Fibroblast of upper back skin (primary cell): Measurements from ENCODE around the gene ACTR3.

Source experiments
- DNase-seq: peaks from one replicate; pipeline ENCODE4 v3.0.0-alpha.2; 2013

ACTR3 gene

DNA sequence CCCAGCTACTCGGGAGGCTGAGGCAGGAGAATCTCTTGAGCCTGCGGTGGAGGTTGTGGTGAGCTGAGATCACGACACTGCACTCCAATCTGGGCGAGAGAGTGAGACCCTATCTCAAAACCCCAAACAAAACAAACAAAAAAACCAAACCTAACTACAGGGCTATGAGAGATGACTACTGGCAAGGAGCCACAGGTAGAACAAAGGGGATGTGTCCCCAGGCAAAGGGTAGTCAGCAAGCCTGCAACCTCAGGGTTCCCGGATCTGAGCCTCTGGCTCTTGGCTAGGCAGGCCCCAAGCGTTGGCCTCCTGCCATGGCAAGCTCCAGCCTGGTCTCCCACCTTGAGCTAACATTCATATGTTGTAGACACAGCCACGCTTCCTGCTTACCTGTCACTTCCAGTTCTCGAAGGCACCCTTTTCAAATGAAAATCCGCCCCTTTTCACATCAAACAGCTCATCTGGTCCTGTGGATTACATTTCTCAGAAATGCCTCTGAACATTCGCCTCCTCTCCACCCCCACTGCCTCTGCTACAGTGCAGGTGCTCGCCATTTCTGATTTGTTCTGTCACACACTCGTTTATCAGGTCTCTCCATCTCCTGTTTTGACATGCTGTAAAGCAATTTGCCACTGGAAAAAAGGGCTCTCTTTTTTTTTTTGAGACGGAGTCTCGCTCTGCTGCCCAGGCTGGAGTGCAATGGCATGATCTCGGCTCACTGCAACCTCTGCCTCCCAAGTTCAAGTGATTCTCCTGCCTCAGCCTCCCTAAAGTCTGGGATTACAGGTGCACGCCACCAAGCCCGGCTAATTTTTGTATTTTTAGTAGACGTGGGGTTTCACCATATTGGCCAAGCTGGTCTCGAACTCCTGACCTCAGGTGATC, 13.1 kb upstream of the ACTR3 start:
- DNase-seq: no peak

DNA sequence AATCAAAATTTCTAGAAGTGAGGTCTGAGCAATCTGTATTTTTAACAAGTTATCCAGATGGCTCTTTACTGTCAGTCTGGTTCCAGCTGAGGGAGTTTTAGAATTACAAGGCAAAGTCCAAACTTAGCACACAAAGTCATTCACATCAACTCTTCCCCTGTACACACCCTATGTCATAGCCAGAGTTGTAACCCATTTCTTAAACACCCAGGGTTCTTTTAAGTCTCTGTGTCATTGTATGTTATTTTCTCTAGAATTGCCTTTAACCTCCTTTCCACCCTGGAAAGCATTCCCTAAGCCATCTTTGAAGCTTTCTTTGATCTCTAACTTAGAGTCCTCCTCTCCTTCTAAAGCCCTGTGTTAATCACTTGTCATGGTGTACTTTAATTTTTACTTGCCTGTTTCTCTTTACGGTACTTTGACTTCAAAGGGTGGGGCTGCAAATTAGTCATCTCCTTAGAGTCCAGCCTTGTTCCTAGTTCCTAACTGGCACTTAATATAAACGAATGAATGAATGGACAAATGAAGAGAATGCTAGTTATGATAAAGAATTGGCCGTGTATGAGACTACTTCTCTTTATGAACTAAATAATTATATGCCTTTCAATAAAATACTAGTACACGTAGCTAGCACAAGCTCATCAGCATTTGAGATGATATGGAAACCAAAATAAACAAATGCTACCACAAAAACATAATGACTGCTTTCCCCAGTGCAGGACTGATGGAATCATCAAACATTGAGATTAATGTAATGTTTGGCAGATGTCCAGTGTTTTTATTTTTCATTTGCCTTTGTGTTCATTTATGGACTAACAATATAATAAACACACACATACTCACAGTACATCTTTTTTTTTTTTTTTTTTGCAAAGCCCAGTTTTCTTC, 11.9 kb upstream of the ACTR3 start:
- DNase-seq: no peak

DNA sequence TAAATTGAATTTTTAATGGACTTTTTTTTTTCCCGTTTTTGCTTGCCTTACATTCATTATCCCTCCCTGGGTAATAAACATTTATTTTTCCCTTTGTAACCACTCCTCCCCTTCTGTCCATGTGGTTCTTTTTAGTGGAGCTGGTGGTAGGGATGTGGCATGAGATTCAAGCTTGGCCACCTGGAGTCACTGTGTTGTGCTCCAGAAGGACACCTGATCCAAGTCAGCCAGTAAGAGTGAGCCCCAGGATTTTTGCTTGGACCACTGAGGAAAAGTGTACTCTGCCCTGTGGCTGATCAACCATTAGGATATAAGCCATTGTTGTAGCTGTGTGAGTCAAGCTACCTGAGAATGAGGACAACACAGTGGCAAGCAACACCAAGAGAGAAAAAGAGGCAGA, 11.1 kb upstream of the ACTR3 start:
- no peak for DNase-seq

DNA sequence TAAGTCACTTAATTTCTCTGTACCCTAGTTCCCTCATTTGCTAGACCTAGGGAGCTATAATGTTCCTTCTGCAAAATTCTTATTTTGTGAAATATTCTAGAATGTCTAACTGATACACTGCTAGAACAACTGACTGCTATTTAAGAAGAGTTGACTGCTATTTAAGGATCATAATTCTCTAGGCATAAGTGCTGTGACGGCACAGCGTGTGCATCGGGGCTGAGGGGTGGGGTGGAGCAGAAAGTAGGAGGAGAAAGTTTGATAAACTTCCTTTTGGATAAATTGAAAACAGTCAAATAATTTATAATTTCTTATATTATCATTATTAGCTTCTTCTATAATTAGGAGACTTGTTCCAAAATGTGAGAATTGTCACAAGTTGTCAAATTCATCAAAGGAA, 10.4 kb upstream of the ACTR3 start:
- no peak for DNase-seq

DNA sequence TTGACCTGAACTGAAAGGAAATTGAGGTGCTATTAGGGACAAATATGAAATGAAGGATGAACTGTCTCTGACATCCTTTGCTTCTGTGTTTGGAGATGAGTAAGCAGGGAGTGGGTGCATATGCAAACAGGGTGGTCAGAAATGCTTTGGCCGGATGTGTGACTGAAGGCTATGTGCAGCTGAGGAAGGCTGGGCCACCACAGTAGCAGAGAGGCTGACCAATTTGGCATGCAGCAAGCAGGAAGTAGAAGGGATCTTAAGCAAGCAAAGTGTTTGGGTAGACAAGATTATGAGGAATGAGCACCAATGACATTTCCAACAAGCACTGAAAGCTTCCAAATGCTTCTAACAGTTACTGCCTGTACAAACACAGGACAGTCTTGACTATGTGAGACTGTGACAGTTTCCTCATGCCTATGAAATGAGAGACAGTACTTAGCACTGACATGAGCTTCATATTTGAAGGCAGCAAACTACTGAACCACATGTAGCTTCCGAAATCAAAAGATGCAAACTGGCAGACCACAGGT, 3.3 kb upstream of the ACTR3 start:
- peak; percentile 81 for DNase-seq

DNA sequence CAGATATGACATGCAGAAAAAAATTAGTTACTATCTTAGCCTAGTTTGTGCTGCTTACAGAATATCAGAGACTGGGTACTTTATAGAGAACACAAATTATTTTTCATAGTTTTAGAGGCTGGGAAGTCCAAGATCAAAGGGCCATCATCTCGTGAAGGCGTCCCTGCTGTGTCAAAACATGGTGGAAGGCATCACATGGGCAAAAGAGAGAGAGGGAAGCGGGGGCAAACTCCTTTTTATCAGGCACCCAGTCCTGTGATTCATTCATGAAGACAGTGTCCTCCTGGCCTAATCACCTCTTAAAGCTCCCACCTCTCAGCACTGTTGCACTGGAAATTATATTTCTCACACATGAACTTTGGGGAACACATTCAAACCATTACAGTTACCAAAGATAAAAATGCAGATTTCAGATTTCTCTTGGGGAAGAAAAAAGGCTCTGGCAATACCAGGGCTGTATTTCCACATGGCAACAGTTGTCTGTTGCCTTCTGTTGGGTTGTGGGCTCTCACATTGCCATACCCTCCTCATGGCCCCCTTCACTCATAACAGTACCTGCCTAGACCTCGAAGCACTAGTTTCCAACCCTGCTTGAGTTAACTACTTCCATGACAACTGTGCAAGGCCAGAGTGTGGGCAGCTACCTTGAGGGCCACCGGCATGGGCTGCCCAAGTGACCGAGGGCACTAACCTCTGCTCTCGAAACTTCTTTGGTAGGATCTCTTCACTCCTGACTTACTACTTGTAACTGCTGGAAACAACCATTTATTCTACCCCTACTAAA, 2.7 kb upstream of the ACTR3 start:
- DNase-seq: no peak

DNA sequence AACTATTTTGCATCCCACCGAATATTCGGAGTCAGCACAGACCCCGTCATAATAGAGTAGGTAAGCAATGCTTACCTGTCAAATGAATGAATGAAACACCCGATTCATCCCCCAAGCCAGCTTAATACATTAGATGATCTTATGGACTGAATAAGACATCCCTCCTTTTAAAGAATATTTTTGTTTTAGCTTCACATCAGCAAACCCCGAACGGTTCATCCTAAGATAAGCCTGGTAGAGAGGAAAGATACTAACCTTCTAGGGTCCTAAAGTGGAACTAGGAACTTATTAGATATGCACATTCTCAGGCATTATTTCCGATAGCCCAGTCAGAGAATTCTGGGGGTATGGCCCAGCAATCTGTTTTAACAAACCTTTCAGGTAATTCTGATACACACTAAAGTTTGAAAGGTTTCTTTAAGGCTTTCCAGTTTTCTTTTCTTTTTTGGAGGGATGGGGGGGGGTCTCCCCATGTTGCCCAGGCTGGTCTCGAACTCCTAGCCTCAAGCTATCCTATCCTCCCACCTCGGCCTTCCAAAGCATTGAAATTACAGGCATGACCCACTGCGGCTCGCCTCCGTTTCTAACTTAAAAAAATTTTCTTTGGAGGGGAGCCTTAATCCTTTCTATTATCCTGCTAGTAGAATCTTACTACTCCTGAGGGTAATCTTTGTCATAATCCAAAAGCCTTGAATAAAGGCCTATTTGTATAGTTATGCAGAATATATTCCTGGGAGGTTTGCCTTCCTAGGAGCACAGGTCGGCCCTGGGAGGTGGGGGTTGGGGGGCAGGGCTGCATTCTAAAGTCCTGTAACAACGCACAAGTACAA, 1.0 kb upstream of the ACTR3 start:
- no peak for DNase-seq

DNA sequence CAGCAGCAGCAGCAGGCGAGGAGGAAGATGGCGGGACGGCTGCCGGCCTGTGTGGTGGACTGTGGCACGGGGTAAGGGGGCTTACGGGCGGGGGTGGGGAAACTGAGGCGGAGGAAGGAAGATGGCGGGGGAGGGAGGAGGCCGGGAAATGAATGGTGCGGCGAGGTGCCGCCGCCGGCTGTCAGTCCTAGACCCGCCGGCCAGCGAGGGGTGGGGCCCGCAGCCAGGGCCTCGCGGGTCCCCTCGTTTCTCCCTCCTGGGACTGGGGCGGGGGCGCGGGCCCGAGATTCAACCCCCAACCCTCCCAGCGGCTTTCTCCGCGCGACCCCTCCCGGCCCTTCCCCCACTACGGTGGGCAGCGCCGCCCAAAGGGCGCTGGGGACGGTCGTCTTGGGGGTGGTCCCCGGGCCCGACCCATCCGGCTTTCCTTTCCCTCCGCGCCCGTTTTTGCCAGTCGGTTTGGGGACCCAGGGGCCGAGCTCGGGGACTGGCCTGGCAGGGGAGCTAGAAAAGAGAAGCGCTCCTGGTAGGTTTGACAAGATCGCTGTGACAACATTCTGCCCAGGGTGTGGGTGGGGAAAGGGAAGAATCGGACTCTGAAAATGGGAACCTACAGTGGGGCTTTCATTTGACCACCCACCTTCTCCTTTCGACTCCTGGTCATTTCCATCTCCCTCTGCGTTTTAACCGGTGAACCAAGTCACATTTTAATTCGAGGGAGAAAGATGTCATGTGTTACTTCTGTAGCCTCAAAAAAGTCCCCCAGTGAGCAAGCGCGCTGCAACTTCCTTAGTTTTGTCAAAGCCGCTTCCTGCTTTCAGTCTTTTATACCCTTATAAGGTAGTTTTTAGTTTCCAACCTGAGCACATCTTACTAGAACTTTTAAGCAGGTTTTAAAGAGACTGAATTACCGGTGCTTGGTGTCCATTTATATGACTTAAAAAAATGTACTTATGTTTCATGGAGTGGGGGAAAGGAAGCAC, 655 bp downstream of the ACTR3 start:
- DNase-seq: peak; percentile 85

DNA sequence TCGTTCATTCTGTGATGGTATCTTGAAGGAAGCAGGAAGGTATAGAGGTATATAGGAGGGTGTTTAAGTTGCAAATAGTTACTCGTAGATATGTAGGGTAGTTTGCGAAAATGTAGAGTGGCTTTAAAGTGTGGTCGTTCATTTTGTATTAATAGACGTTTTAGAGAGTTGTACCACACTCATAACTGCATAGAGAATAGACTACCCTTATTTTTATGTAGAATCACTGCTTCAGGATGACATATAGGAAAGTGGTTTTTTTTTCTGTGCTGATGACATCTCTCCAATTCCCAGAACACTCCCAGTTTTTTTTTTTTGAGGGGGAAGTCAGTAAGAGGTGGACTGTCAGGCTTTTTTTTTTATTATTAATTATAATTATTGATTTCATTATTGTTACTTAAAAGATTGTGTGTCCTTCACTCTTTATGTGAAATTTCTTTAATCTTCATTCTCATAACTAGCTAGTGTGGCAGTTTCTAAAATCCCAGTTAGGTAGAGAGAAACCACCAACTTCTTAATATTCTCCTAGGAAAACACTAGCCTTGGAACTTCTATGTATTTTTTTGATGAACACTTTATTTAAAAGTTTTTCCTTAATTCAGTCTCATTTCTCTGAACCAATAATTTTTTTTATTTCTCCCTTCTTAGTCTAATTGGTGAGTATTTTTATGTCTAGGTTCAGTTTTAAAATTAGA, 1.5 kb downstream of the ACTR3 start:
- DNase-seq: peak; percentile 48

DNA sequence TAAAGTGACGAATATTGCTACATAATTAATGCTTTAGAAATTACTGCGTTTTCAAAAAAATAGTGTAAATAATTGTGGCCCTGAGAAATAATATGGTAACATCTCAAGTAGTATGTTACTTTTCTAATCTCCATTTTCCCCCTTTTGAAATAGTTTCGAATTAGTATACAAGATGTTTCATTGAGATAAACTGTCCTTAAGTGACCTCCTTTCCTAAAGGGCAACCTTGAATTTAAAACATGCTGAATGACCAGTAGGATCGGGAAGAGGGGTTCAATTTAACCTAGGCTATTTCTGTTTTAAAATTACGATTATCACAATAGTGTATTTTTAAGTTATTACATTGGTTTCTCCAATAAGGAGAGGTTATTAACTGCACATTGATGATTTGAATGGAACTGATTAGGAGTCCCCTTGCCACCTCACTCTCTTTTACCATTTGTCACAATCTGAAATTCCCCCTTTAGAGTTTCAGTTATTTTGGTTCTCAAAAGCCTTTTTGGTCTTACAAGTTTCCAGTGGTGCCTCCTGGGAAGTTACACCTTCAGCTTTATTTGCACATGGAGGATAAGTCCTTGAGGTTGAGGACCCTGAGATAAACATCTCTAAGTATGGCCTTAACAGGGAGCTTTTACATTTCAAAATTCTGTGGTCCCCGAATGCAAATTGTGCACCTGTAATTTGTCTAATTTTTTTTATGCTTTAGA, 2.3 kb downstream of the ACTR3 start:
- DNase-seq: no peak

DNA sequence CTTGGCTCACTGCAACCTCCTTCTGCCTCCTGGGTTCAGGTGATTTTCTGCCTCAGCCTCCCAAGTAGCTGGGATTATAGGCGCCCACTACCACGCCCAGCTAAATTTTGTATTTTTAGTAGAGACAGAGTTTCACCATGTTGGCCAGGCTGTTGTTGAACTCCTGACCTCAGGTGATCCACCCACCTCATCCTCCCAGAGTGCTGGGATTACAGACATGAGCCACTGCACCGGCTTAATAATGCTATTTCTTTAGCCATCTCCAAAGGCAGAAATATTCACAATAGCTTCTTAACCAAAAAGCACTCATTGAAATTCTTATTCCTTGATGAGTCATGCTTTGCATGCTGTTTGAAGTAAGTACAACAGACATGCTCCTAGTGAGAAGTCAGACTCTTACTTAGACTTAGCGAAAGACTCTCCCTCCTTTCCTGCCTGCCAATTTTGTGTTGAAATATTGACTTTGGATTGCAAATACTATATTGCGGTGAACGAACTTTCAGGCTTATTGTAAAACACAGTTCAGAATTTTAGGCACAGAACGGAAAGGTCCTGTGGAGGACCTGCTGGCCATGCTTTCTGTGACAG, 4.4 kb downstream of the ACTR3 start:
- peak; percentile 95 for DNase-seq

DNA sequence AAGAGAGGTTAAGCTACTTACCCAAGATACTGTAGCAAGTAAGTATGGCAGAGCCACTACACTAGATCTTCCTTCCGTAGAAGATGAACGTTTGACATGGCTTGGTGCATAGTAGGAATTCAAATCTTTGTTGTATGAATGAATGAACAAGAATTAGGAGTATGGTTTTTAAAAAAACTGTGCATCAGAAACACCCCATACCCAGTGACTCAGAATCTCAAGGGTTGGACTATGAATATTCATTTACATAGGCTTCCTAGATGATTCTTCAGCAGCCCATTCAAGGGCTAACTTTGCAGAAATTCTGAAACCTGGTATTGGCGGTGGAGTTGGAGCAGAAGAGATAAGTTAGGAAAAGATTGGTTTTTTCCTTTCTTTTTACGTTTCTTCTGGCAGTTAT, 5.4 kb downstream of the ACTR3 start:
- DNase-seq: no peak

DNA sequence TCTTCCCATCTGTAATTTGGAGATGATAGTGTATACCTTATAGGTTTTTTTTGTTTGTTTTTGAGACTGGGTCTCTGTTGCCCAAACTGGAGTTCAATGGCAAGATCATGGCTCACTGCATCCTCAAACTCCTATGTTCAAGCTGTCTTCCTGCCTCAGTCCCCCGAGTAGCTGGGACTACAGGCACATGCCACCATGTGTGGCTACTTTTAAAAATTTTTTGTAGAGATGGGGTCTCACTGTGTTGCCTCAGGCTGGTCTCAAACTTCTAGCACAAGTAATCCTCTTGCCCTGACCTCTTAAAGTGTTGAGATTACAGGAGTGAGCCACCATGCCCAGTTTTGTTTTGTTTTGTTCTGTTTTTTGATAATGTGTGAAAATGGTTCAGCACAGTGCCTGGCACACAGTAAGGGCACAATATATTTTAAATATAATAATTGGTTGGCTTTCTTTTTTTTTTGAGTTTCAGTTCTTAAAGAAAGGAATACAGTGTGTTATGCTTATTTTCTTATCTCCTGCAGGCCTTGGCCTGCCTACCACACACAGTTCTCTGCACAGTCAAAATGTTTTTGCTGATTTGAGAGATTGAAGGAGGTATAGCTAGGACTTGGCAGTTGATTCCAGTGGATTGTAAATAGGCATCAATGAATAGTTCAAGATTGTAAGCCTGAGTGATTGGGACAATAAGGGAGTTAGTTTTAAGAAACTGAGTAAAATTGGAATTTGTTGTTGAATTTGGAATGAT, 6.1 kb downstream of the ACTR3 start:
- no peak for DNase-seq

DNA sequence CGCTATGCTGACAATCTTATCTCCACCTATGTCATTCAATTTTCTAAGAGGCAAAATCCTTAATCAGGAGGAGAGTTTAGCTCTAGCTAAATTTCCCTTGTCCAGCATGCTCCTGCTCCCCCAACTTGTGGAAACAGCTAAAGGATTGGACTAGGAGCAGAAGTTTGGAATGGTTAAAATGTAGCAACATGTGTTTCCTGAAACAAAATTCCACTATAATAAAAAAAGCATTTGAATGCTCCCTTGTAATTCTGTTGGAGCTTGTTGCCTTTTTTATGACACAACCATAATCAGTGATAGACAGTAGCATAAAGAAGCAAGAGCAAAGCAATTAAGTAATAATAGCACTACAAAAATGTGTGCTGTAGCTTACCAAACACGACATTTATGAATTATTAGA, 6.9 kb downstream of the ACTR3 start:
- DNase-seq: peak; percentile 48

DNA sequence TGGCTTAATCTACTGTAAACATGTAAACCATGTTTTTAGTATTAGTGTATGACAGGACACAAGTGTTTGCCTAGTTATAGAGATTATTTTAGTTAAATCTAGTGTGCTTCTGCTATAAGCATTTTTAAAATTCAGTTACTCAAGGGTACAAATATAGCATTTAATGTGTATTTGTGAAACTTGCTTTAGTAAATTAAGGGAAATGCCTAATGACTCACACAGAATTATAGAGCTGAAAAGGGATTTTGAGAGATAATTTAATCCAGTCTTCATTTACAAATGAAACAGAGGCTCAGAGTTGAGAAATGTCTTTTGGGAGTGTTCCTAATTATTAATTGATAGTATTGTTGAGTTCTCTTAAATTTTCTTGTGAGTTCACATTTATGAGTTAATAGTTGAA, 8.2 kb downstream of the ACTR3 start:
- DNase-seq: no peak

DNA sequence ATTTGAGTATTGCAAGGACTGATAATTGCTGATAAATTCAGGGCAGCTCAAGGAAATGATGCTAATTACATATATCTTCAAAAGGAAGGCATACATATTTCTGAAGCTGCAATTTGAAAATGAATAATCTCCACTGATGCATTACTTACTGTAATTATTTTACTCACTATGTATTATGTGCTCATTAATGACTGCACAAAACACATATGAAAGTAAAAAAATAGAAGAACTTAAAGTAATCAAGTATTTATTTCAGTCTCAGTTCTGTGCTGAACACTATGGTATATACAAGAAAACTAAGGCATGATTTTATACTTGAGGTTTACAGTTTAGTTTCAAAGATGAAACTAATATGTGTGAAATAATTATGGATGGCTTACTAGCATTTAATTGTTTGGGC, 9.3 kb downstream of the ACTR3 start:
- no peak for DNase-seq

DNA sequence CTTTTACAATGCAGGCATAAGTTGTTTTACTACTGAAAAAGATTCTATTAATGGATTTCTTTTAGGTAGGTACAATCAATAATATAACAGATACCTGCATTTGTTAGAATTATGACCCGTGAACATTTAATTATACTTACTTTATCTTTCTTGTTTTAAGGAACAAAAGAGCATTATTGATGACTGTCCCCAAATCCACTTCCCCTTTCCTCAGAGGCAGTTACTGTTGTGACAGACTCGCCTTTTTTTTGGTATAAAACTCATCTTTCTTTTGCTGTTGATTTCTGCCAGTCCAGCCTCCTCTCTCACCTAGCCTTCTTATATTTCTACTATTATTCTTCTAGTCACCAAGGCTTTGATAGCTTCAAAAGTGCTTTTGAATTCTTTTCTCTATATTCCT, 12.1 kb downstream of the ACTR3 start:
- DNase-seq: no peak

DNA sequence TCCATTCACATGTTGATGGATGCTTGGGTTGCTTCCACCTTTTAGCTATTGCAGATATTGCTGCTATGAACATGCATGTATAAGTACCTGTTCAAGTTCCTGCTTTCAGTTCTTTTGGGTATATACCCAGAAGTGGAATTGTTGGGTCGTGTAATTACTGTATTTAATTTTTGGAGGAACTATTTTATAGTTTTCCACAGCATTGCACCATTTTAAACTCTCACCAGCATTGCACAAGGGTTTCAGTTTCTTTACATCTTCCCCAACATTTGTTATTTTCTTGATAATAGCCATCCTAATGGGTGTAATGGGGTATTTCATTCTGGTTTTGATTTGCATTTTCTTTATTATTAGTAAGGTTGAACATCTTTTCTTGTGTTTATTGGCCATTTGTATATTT, 16.0 kb downstream of the ACTR3 start:
- DNase-seq: no peak
